C4-2B (cell line): ENCODE data around the gene GPR150.
"Not testable (repeated sequence)": the region's sequence is repeated elsewhere in the genome, so short reads cannot be mapped to it uniquely, and the experiment has no call there.

Source experiments
- H3K27ac ChIP-seq: fragments of 450-650 bp; 2 replicates; pipeline ENCODE4 v1.5.1; 2017
- ZFX ChIP-seq: fragments of 450-650 bp; IDR thresholded peaks from 2 replicates; pipeline ENCODE4 v1.6.1; 2017
- TF ChIP-seq, protein P1 (sequence below): fragments of 450-650 bp; conservative IDR thresholded peaks from 2 replicates; pipeline ENCODE4 v1.5.1; 2017; ENCODE audit warnings: mild to moderate bottlenecking

GPR150 gene

DNA sequence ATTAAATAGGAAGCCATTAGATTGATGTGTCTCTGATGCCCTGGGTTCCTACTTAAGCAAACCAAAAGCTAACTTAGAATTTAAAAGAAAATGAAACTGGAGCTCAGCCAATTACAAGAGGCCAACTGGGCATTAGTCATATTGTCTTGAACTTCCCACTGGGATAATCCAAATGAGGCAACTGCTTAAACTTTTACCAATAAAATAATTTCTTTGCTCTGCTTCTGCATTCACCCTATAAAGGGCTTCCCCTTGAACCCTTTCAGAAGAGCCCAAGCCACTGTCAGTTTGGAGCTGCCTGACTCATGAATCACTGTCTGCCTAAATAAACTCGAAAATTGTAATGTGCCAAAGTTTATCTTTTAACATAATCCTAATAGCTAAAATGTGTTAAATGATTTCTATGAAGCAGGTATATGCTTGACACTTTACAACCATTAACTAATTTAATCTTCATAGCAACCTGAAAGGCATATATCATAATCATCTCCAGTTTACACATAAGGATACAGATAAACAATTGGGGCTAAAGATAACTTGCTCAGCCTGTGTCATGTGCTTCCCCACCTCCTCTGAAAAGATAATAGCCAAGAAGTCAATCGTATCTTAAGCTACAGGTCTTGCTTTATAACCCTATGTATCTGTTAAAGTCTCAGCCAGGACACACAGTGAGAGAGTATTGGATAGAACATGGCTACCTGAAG is 11.5 kb downstream of the GPR150 start:
- TF ChIP-seq ZFX = no peak
- TF ChIP-seq, protein P1, sequence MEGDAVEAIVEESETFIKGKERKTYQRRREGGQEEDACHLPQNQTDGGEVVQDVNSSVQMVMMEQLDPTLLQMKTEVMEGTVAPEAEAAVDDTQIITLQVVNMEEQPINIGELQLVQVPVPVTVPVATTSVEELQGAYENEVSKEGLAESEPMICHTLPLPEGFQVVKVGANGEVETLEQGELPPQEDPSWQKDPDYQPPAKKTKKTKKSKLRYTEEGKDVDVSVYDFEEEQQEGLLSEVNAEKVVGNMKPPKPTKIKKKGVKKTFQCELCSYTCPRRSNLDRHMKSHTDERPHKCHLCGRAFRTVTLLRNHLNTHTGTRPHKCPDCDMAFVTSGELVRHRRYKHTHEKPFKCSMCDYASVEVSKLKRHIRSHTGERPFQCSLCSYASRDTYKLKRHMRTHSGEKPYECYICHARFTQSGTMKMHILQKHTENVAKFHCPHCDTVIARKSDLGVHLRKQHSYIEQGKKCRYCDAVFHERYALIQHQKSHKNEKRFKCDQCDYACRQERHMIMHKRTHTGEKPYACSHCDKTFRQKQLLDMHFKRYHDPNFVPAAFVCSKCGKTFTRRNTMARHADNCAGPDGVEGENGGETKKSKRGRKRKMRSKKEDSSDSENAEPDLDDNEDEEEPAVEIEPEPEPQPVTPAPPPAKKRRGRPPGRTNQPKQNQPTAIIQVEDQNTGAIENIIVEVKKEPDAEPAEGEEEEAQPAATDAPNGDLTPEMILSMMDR = no peak
- H3K27ac ChIP-seq = no peak overlapping the region

DNA sequence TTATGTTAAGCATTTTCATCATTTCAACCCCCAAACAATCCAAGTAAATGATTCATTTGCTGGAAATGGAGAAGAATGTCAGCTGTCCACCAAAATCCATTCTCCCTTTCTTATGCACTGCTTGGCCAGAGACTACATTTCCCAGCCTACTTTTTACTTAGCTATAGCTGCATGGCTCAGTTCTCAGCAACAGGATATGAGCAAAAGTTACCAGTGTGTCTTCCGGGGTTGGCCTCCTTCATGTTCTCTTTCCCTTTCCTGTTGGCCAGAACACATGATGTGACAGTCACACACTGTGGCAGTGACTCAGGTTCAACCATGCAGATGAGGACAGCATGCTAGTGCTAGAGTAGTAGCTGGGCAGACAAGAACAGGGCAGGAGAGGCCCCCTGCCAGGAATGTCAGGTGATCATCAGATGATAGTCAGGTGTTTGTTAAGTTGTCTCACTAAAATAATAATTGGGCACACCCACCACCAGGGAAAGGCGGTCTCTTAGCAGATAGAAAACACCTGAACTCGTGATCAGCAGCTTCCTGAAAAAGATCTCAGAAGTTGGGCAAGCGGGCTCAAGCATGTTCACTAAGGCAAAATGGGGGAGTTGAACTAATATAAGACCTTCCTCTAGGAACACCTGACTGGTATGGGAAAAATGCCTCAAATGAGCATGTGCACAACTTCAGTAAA is 12.2 kb downstream of the GPR150 start:
- TF ChIP-seq ZFX = no peak
- TF ChIP-seq, protein P1 = no peak
- H3K27ac ChIP-seq = no peak overlapping the region

DNA sequence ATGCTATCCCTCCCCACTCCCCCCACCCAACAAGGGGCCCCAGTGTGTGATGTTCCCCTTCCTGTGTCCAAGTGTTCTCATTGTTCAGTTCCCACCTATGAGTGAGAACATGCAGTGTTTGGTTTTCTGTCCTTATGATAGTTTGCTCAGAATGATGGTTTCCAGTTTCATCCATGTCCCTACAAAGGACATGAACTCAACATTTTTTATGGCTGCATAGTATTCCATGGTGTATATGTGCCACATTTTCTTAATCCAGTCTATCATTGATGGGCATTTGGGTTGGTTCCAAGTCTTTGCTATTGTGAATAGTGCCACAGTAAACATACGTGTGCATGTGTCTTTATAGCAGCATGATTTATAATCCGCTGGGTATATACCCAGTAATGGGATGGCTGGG is 13.1 kb downstream of the GPR150 start:
- H3K27ac ChIP-seq = not testable (repeated sequence)

DNA sequence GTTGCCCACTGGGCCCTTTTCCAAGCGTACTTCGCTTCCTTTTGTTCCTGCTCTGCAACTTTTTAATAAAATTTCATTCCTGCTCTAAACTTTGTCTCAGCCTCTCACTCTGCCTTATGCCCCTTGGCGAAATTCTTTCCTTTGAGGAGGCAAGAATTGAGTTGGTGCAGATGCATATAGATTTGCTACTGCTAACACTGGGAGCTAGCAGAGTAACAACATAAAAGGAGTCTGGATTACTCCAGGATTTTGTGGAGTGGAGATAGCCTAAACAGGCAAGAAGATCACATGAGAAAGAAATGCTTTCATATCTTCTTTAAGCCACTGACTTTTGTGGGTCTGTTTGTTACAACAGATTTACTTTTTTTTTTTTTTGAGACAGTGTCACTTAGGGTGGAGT is 13.8 kb downstream of the GPR150 start:
- H3K27ac ChIP-seq = no peak overlapping the region

DNA sequence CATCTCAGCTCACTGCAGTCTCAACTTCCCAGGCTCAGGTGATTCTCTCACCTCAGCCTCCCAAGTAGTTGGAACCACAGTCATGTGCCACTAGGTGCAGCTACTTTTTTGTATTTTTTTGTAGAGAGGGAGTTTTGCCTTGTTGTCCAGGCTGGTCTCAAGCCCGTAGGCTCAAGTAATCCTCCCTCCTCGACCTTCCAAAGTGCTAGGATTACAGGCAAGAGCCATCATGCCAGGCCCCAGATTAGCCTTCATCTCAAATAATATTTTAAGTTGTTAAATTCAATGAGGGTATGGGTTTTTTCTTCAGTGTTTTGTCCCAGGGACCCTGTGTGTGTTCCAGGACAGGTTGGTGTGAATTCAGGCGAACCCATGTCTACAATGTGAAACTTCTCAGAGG is 14.2 kb downstream of the GPR150 start:
- TF ChIP-seq ZFX = no peak
- TF ChIP-seq, protein P1 = no peak
- H3K27ac ChIP-seq = no peak overlapping the region

More for the DNA sequence above, 13.8 kb downstream of the GPR150 start:
- TF ChIP-seq, protein P1 = no peak
- TF ChIP-seq ZFX = no peak

DNA sequence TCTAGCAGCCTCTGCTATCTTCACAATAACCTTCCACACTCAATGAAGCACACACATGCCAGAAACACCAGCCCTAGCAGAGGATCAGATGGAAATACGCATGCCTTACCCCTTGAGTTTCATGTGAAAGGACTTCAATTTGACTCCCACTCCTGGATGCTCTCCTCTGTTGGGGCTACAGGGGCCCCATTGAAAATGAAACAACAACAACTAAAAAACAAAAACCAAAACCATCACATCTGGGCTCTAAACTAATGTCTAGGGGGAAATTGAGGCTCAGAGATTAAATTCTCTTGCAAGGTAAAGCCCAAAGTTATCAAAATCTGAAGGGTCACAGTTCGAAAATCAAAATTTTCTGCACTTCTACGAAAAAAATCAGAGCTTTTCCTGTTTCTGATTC is 18.7 kb downstream of the GPR150 start:
- no peak overlapping the region for H3K27ac ChIP-seq
- TF ChIP-seq, protein P1 = no peak

DNA sequence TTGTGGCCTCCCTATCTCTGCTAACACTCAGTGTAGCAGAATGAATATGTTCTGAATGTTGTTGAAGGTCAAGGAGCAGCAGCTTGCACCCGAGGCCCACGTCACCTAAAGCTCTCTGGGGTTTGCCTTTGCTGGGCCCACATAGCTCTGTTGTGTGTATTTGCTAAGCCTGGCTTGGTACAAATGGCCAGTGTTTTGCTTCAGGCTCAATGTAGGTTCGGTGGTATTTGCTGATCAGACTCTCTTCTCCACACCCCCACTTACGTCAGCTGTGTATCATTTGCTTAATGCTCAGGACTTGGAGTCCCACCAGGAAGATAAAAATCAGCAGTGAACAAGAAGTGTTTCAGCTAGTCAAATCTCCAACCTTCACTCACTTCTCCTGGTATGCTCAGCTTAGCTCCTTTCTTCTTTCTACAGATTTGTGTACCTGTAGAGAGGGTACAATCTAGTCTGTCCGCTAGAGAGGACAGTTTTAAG is 21.9 kb downstream of the GPR150 start:
- no peak for TF ChIP-seq ZFX
- TF ChIP-seq, protein P1 = no peak

More for the DNA sequence above, 21.9 kb downstream of the GPR150 start:
- peak overlapping the region; percentile 65 for H3K27ac ChIP-seq
